Right atrium auricular region (tissue), 2 donors: ENCODE results near the gene PSMD1. TPM values are rescaled to one million over a fixed set of nuclear protein-coding genes. Genes with fewer than 3 reads are reported as not detected.
"Not testable (repeated sequence)": the region's sequence is repeated elsewhere in the genome, so short reads cannot be mapped to it uniquely, and the experiment has no call there.

ENCODE experiments used
- DNase-seq: peaks from one replicate; pipeline ENCODE4 v3.0.0-alpha.2; 2019; ENCODE audit warnings: low spot score
- H3K27ac ChIP-seq, 2 donors: fragments of 200-600 bp; sonication (generic); 1 replicate in 1 of 2; 2 replicates in 1 of 2; pipeline ENCODE4 v1.5.1; 2016 to 2019
- H3K27me3 ChIP-seq, 2 donors: fragments of 200-600 bp; sonication (generic); one replicate each; pipeline versions ENCODE4 v1.5.1 to v1.6.0; 2017 to 2019
- H3K36me3 ChIP-seq: fragments of 200-600 bp; sonication (generic); one replicate; pipeline ENCODE4 v1.5.1; 2016
- H3K4me1 ChIP-seq, 2 donors: fragments of 200-600 bp; sonication (generic); one replicate each; pipeline versions ENCODE4 v1.5.1 to v1.6.0; 2017 to 2019
- H3K4me3 ChIP-seq, 2 donors: fragments of 200-600 bp; sonication (generic); 1 replicate in 1 of 2; 2 replicates in 1 of 2; pipeline ENCODE4 v1.5.1; 2017 to 2019; ENCODE audit warnings: mild to moderate bottlenecking in 1 of 2, moderate library complexity in 1 of 2
- H3K9me3 ChIP-seq, 2 donors: fragments of 200-600 bp; sonication (generic); one replicate each; pipeline ENCODE4 v1.5.1; 2019
- total RNA-seq, 2 donors: library from RNA; depleted of rRNA; stranded (reverse); fragments of >200 nt; gene quantifications; one replicate each; pipeline ENCODE4 v1.1.0, GENCODE V29; 2016
- TF ChIP-seq, protein P1 (sequence below), 2 donors: fragments of 200-600 bp; sonication (generic); IDR thresholded peaks; one replicate each; pipeline ENCODE4 v1.5.1; 2019; ENCODE audit warnings: antibody characterized with exemption in 2 of 2

PSMD1 gene
- total RNA-seq, 2 donors from 2014 or later, result 53.1 to 75.4 TPM

DNA sequence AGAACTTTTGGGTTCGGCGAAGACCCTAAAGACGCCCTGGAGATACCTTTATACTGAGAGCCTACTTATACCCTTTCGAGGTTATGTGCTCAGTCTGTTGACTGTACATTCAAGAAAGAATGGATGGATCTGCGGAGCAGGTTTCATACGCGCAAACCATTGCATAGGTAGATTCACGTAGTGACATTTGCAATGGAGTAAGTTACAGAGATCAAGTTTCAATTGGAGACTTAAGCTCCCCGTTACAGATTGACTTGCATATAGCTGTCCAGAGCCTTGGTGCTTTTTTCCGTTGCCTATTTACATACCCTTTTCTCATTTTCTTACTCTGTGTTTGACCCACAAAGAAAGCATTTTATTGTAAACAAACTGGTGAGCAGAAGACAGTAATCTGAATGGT is 923 bp downstream of the PSMD1 start:
- Histone ChIP-seq H3K27ac (peak overlapping the region; percentile 92 to 93), H3K27me3 (no peaks in the 10 kb centered on the region), H3K36me3 (peaks cover 3% of the 10 kb centered on the region), H3K4me3 (peak overlapping the region; percentile 89 to 91), H3K4me1 (peaks cover 0 to 25% of the 10 kb centered on the region in 2 donors), H3K9me3 (no peaks in the 10 kb centered on the region)
- DNase-seq, result no peak
- TF ChIP-seq, protein P1, sequence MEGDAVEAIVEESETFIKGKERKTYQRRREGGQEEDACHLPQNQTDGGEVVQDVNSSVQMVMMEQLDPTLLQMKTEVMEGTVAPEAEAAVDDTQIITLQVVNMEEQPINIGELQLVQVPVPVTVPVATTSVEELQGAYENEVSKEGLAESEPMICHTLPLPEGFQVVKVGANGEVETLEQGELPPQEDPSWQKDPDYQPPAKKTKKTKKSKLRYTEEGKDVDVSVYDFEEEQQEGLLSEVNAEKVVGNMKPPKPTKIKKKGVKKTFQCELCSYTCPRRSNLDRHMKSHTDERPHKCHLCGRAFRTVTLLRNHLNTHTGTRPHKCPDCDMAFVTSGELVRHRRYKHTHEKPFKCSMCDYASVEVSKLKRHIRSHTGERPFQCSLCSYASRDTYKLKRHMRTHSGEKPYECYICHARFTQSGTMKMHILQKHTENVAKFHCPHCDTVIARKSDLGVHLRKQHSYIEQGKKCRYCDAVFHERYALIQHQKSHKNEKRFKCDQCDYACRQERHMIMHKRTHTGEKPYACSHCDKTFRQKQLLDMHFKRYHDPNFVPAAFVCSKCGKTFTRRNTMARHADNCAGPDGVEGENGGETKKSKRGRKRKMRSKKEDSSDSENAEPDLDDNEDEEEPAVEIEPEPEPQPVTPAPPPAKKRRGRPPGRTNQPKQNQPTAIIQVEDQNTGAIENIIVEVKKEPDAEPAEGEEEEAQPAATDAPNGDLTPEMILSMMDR (IDR thresholded peaks at IDR 0.05), result no peak

DNA sequence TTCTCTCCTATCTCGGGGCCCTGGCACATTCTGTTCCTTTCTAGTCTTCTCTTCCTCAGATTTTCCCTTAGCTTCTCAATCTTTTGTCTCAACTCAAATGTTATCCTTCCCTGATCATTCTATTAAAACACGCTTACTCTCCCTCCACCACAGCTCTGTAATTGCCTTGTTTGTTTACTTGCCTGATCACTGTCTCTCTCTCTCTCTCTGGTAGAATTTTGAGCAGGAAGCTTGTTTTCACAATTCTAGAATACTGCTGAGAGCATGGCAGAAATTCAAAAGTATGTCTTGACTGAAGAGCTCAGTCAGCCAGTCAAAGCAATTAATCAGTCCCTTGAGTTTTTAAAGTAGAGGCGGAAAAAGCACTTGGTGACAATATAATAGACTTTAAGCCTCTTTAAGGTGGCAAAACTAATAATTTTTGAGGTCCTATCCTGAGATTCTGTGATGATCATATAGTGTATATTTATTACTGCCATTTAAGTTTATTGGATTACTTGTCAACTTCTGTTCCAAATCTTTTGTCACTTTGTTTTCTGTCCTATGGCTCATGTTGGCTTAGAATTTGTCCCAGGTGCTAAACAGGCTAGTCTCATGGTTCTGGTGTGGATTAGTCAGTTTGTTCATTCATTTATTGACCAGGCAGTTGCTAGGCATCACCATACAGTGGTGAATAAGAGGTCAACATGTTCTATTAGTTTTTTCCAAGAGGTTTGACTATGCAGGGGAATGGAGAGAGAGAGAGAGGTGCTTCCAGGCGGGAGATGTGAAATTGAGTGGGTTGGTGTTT is 2.3 kb downstream of the PSMD1 start:
- TF ChIP-seq, protein P1 (IDR thresholded peaks at IDR 0.05), result no peak
- H3K27ac ChIP-seq, result no peak overlapping the region
- peaks cover 16% of the 10 kb centered on the region for H3K36me3 ChIP-seq
- peaks cover 0 to 24% of the 10 kb centered on the region in 2 donors for H3K4me1 ChIP-seq
- no peak for DNase-seq
- no peaks in the 10 kb centered on the region for H3K27me3 ChIP-seq
- no peak overlapping the region for H3K4me3 ChIP-seq
- H3K9me3 ChIP-seq, result no peaks in the 10 kb centered on the region

DNA sequence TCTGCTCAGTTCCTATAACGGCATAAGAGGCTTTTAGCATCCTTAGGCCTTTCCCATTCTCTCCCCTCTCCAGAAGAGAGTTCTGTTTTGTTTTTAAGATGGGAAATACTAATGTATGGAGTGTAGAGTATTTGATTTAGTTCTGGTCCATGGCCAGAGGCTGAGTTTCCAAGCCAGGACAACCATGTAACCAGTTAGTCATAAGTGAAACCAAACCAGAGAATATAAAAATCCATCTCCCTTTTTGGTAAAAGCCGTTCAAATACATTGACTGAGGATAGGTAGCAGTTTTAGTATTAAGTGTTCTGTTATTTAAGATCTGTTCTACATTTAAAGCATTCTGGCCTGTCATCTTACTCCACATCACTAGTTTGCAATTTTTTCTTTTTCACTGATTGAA is 3.1 kb downstream of the PSMD1 start:
- no peaks in the 10 kb centered on the region for H3K9me3 ChIP-seq
- TF ChIP-seq, protein P1 (IDR thresholded peaks at IDR 0.05), result no peak
- H3K4me1 ChIP-seq, result peaks cover 0 to 24% of the 10 kb centered on the region in 2 donors
- peaks cover 24% of the 10 kb centered on the region for H3K36me3 ChIP-seq
- DNase-seq, result no peak
- no peak overlapping the region for H3K4me3 ChIP-seq
- H3K27ac ChIP-seq, result no peak overlapping the region
- no peaks in the 10 kb centered on the region for H3K27me3 ChIP-seq

DNA sequence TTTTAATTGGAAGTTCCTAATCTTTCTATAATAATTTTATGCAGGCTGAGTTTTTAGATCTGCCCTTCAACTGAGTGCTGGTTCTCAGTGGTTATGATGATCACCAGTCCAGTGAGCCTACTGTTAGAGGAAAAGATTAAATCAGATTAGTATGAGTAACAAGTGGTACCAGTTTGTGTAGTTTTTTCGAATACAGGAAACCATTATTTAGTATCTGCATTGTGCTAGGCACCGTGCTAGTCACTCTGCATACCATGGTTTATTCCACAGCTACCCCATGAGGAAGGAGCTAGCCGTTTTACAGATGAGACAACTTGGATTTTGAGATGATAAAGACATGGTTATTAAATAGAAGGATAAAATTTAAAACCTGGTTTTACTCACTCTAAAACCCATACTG is 6.1 kb downstream of the PSMD1 start:
- no peaks in the 10 kb centered on the region for H3K27me3 ChIP-seq
- no peak overlapping the region for H3K27ac ChIP-seq
- no peak overlapping the region for H3K4me3 ChIP-seq
- no peak for DNase-seq
- TF ChIP-seq, protein P1 (IDR thresholded peaks at IDR 0.05), result no peak
- H3K36me3 ChIP-seq, result peaks cover 42% of the 10 kb centered on the region
- no peaks in the 10 kb centered on the region for H3K9me3 ChIP-seq
- peaks cover 0 to 19% of the 10 kb centered on the region in 2 donors for H3K4me1 ChIP-seq

DNA sequence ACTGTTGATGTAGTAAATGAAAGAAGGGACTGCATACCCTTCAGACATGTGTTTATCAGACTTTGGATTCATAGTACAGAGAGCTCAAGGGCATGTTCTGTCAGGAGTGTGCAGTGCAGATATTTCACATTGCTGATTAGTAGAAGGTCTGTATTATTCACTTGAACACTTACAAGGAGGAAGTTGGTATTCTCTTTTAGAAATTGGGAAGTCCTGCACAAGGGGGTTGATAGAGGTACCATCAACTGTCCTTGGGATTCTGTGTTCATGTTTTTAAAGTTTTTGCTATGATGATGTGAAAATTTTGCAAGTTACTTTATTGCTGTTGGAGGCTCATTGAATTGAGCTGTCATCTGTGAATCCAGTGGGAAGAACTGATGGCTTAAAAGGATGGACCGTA is 6.7 kb downstream of the PSMD1 start:
- TF ChIP-seq, protein P1 (IDR thresholded peaks at IDR 0.05), result no peak
- Histone ChIP-seq H3K27ac (no peak overlapping the region), H3K4me3 (no peak overlapping the region), H3K36me3 (peaks cover 47% of the 10 kb centered on the region), H3K27me3 (no peaks in the 10 kb centered on the region), H3K9me3 (no peaks in the 10 kb centered on the region), H3K4me1 (peaks cover 0 to 13% of the 10 kb centered on the region in 2 donors)
- DNase-seq, result no peak

DNA sequence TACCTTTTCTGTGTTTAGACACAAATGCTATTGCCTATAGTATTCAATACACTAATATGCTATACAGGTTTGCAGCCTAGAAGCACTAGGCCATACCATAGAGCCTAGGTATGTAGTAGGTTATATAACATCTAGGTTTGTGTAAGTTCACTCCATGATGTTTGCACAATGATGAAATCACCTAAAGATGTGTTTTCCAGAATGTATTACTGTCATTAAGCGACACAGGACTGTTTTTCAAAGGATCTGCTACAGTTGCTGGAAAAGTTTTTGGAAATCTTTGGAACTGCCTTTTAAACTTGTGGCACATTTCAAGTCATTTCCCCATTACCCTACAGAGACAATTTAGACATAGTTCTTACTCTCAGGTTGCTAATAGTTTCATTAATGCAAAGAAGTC is 9.3 kb downstream of the PSMD1 start:
- no peaks in the 10 kb centered on the region for H3K27me3 ChIP-seq
- no peaks in the 10 kb centered on the region for H3K4me1 ChIP-seq
- no peak overlapping the region for H3K4me3 ChIP-seq
- no peak for DNase-seq
- H3K27ac ChIP-seq, result no peak overlapping the region
- peaks cover 70% of the 10 kb centered on the region for H3K36me3 ChIP-seq
- TF ChIP-seq, protein P1 (IDR thresholded peaks at IDR 0.05), result no peak
- no peaks in the 10 kb centered on the region for H3K9me3 ChIP-seq

DNA sequence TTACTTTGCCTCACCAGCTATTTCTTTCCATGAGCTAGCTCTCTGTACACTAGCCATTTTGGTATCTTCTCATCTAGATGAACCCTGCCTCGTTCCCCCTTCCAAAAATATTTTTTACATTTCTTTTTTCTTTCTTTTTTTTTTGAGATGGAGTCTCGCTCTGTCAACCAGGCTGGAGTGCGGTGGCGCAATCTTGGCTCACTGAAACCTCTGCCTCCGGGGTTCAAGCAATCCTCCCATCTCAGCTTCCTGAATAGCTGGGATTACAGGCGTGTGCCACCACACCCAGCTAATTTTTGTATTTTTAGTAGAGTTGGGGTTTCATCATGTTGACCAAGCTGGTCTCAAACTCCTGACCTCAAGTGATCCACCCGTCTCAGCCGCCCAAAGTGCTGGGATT is 10.9 kb downstream of the PSMD1 start:
- not testable (repeated sequence) for H3K9me3 ChIP-seq, H3K27ac ChIP-seq, H3K4me1 ChIP-seq, H3K4me3 ChIP-seq, DNase-seq, H3K27me3 ChIP-seq
- peaks cover 78% of the 10 kb centered on the region for H3K36me3 ChIP-seq
